ENCODE data around the gene CXCR5.

GRCh38 chr11:118930094-118930712, 46.5 kb downstream of the CXCR5 start:
- peak; percentile 98 to 100 (median 98) for TF ChIP-seq CTCF (IDR thresholded peaks at IDR 0.05)
- TF ChIP-seq POLR2A (IDR thresholded peaks at IDR 0.05): peak in 1 of 2 donors; percentile 8

Data from sigmoid colon (tissue), 3 donors.